WTC11 (cell line): ENCODE measurements around the gene ROPN1L. TPM values are rescaled to one million over a fixed set of nuclear protein-coding genes. Genes with fewer than 3 reads are reported as not detected.

ENCODE experiments used
- ATAC-seq: fragments of 200-7000 bp; cut with Tn5 transposase; 2 replicates; pipeline ENCODE4 v1.10.0; 2021; ENCODE audit warnings: mild to moderate bottlenecking, moderate library complexity
- CTCF ChIA-PET: fragments of 300-600 bp; sonication (Branson Sonifier 250); formaldehyde crosslinking; loops from one replicate; lab custom pipeline; 2021; ENCODE audit warnings: antibody characterized with exemption; lab: Charles Lee
- POLR2A ChIA-PET: fragments of 350-600 bp; sonication (Branson Sonifier 250); formaldehyde crosslinking; loops from one replicate; lab custom pipeline; 2021; ENCODE audit warnings: antibody characterized with exemption; lab: Charles Lee
- DNase-seq: peaks from one replicate; pipeline ENCODE4 v3.0.0; 2021; ENCODE audit warnings: low spot score
- H3K27ac Mint-ChIP-seq: 2 replicates; pipeline ENCODE4 v1.8.0; 2021; ENCODE audit warnings: mixed read lengths
- H3K27me3 Mint-ChIP-seq: 2 replicates; pipeline ENCODE4 v1.8.0; 2021; ENCODE audit warnings: low read depth, mild to moderate bottlenecking, moderate library complexity, mixed read lengths
- H3K36me3 Mint-ChIP-seq: 2 replicates; pipeline ENCODE4 v1.8.0; 2021; ENCODE audit warnings: mixed read lengths
- H3K4me1 Mint-ChIP-seq: 2 replicates; pipeline ENCODE4 v1.8.0; 2022; ENCODE audit warnings: mixed read lengths
- H3K4me3 Mint-ChIP-seq: 2 replicates; pipeline ENCODE4 v1.8.0; 2021; ENCODE audit warnings: mild to moderate bottlenecking, moderate library complexity, mixed read lengths
- H3K9me3 Mint-ChIP-seq: 2 replicates; pipeline ENCODE4 v1.8.0; 2021; ENCODE audit warnings: mixed read lengths
- ARID4B ChIP-seq: sonication (generic); formaldehyde crosslinking; IDR thresholded peaks from 2 replicates; pipeline ENCODE4 v1.8.0; 2023; ENCODE audit warnings: missing genetic modification reagents, mild to moderate bottlenecking, borderline replicate concordance
- ATF1 ChIP-seq: sonication (generic); formaldehyde crosslinking; IDR thresholded peaks from 2 replicates; pipeline ENCODE4 v1.8.1; 2023; ENCODE audit warnings: mild to moderate bottlenecking, moderate library complexity, missing genetic modification reagents
- CTCF ChIP-seq: fragments of 200-600 bp; IDR thresholded peaks from 2 replicates; pipeline ENCODE4 v1.8.0; 2022; ENCODE audit warnings: antibody characterized with exemption
- MXD4 ChIP-seq: fragments of 250-450 bp; sonication (Bioruptor Pico); IDR thresholded peaks from 2 replicates; pipeline ENCODE4 v1.8.0; 2021; ENCODE audit warnings: mild to moderate bottlenecking, moderate library complexity, borderline replicate concordance
- MYBL2 ChIP-seq: sonication (generic); formaldehyde crosslinking; IDR thresholded peaks from 2 replicates; pipeline ENCODE4 v1.8.1; 2023; ENCODE audit warnings: mild to moderate bottlenecking, moderate library complexity, missing genetic modification reagents
- PRDM15 ChIP-seq: sonication (generic); formaldehyde crosslinking; IDR thresholded peaks from 2 replicates; pipeline ENCODE4 v1.8.0; 2022; ENCODE audit warnings: missing genetic modification reagents
- TCF7 ChIP-seq: sonication (generic); formaldehyde crosslinking; IDR thresholded peaks from 2 replicates; pipeline ENCODE4 v1.8.0; 2022; ENCODE audit warnings: mild to moderate bottlenecking, low read depth, missing genetic modification reagents, moderate library complexity
- ZNF121 ChIP-seq: sonication (generic); formaldehyde crosslinking; IDR thresholded peaks from 2 replicates; pipeline ENCODE4 v1.8.0; 2023; ENCODE audit warnings: missing genetic modification reagents
- ZNF281 ChIP-seq: sonication (generic); formaldehyde crosslinking; IDR thresholded peaks from 2 replicates; pipeline ENCODE4 v1.8.0; 2023; ENCODE audit warnings: mild to moderate bottlenecking, missing genetic modification reagents
- total RNA-seq: library from RNA; stranded (reverse); gene quantifications from 3 replicates; pipeline ENCODE4 v1.2.3, GENCODE V29; 2021
- TF ChIP-seq, protein P1 (sequence below): sonication (generic); formaldehyde crosslinking; IDR thresholded peaks from 2 replicates; pipeline ENCODE4 v1.8.1; 2022; ENCODE audit warnings: low read depth, mild to moderate bottlenecking, moderate library complexity, missing genetic modification reagents, borderline replicate concordance

The ROPN1L gene
- total RNA-seq, 1 experiment from 2014 or later = not detected

- TF ChIP-seq CTCF (no peak), MXD4 (no peak)
Measured at GRCh38 chr5:10468256-10468655, 26.6 kb downstream of the ROPN1L start (continued).

DNA sequence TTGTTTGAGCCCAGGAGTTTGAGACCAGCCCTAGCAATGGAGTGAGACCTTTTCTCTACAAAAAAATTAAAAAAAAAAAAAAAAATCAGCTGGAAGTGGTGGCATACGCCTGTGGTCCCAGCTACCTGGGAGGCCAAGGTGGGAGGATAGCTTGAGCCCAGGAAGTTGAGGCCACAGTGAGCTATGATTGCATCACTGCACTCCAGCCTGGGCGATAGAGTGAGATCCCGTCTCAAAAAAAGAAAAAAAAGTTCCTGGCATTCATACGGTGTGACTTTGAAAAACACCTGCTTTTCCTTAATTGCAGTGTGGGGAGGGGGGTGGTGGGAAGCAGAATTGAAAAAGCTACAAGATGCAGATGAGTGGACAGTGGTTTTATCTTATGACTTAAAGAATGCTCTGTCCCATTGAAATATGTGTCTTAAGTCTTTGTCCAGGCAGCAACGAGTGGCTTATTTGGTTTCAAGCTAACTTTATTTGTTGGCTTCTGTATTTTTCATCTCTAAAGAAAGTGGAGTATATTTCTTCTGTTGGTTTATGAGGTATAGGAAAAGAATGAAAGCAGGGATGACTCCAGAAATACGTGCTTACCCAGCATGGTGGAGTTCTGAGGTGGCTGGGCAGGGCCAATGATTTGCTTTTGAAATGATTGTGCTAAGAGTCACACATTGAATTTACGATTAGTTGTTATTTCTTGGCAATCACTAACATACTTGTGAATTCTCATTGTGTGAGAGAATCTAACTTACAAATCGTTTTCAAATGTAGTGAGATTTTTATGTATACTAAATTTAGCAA, 27.8 kb downstream of the ROPN1L start:
- Mint-ChIP-seq H3K36me3 (no peaks in the 10 kb centered on the region), H3K4me1 (peaks cover 22% of the 10 kb centered on the region), H3K4me3 (no peak overlapping the region), H3K27ac (no peak overlapping the region), H3K9me3 (peaks cover 10% of the 10 kb centered on the region), H3K27me3 (peaks cover 3% of the 10 kb centered on the region; the same call in 1 of the 2 replicates)
- ChIA-PET POLR2A (no interaction called here), CTCF (no interaction called here)
- TF ChIP-seq ZNF281 (CRISPR knock-in tag) = no peak
- peak; percentile 73; the same call in 1 of the 2 replicates for TF ChIP-seq ZNF121 (CRISPR knock-in tag)
- no peak for ATAC-seq
- DNase-seq = no peak

- DNase-seq = no peak
- ATAC-seq = no peak
- Mint-ChIP-seq H3K4me1 (peaks cover 22% of the 10 kb centered on the region), H3K9me3 (peaks cover 20% of the 10 kb centered on the region), H3K27me3 (peaks cover 7% of the 10 kb centered on the region), H3K27ac (no peak overlapping the region), H3K36me3 (peaks cover 2% of the 10 kb centered on the region; the same call in 1 of the 2 replicates), H3K4me3 (no peak overlapping the region)
- ChIA-PET CTCF (no interaction called here), POLR2A (no interaction called here)
- no peak for TF ChIP-seq CTCF
- TF ChIP-seq, protein P1, sequence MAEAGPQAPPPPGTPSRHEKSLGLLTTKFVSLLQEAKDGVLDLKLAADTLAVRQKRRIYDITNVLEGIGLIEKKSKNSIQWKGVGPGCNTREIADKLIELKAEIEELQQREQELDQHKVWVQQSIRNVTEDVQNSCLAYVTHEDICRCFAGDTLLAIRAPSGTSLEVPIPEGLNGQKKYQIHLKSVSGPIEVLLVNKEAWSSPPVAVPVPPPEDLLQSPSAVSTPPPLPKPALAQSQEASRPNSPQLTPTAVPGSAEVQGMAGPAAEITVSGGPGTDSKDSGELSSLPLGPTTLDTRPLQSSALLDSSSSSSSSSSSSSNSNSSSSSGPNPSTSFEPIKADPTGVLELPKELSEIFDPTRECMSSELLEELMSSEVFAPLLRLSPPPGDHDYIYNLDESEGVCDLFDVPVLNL (CRISPR knock-in tag) = no peak
- TF ChIP-seq ARID4B = no peak
- no peak for TF ChIP-seq PRDM15
- TF ChIP-seq MYBL2 (CRISPR knock-in tag) = no peak
- TF ChIP-seq ATF1 (CRISPR knock-in tag) = no peak
- no peak for TF ChIP-seq TCF7 (CRISPR knock-in tag)
Measured at GRCh38 chr5:10470669-10471068, 29.0 kb downstream of the ROPN1L start.
